Activated B cell treated with CpG ODN at 0.5 μM for 24 hours (primary cell): ENCODE results near the gene PCSK4. TPM values are rescaled to one million over a fixed set of nuclear protein-coding genes. Genes with fewer than 3 reads are reported as not detected.
A peak's percentile ranks its signal among the peaks of the same experiment; 100 is the strongest.

Experiments
- ATAC-seq: fragments of 200-7000 bp; cut with Tn5 transposase; one replicate; pipeline ENCODE4 v1.10.0; 2021; ENCODE audit warnings: low read depth, mild to moderate bottlenecking, moderate library complexity
- CTCF ChIA-PET: fragments of 350-600 bp; sonication (Branson Sonifier 250); formaldehyde crosslinking; loops from one replicate; lab custom pipeline; 2021; ENCODE audit warnings: antibody characterized with exemption; lab: Charles Lee
- POLR2A ChIA-PET: fragments of 350-600 bp; sonication (Branson Sonifier 250); formaldehyde crosslinking; loops from one replicate; lab custom pipeline; 2021; ENCODE audit warnings: antibody characterized with exemption; lab: Charles Lee
- DNase-seq: peaks from one replicate; pipeline ENCODE4 v3.0.0; 2022
- H3K27ac Mint-ChIP-seq: one replicate; pipeline ENCODE4 v1.8.0; 2020; ENCODE audit warnings: mixed read lengths
- H3K27me3 Mint-ChIP-seq: one replicate; pipeline ENCODE4 v1.8.0; 2021; ENCODE audit warnings: mixed read lengths
- H3K36me3 Mint-ChIP-seq: one replicate; pipeline ENCODE4 v1.8.0; 2021; ENCODE audit warnings: low read depth, mixed read lengths
- H3K4me1 Mint-ChIP-seq: one replicate; pipeline ENCODE4 v1.8.0; 2021; ENCODE audit warnings: mixed read lengths
- H3K4me3 Mint-ChIP-seq: one replicate; pipeline ENCODE4 v1.8.0; 2020; ENCODE audit warnings: mild to moderate bottlenecking, mixed read lengths
- H3K9me3 Mint-ChIP-seq: one replicate; pipeline ENCODE4 v1.8.0; 2020; ENCODE audit warnings: mixed read lengths
- CTCF ChIP-seq: fragments of 200-600 bp; IDR thresholded peaks from one replicate; pipeline ENCODE4 v1.8.0; 2022; ENCODE audit warnings: antibody characterized with exemption, mild to moderate bottlenecking
- intact Hi-C: fragments of 100-400 bp; cut with micrococcal nuclease; formaldehyde crosslinking; loops from one replicate; pipeline ENCODE4 v1.15.1; 2024
- total RNA-seq: library from RNA; stranded (reverse); gene quantifications from 2 replicates; pipeline ENCODE4 v1.2.3, GENCODE V29; 2022

Gene PCSK4
- total RNA-seq, 1 donor from 2014 or later: 1.3 TPM

- no peak for TF ChIP-seq CTCF
- ChIA-PET CTCF (no interaction called here), POLR2A (interaction anchor here (1.3 to 1.7 kb wide), 2 partner anchors 145 to 179 kb away, joined by 4 to 7 read pairs; partner anchors contain the start of genes CIRBP and MBD3)
- ATAC-seq (no peak), DNase-seq (no peak)
- H3K4me1 Mint-ChIP-seq: peaks cover 28% of the 10 kb centered on the region
- intact Hi-C loops: no loop called here
- no peak overlapping the region for H3K4me3 Mint-ChIP-seq
- no peak overlapping the region for H3K27ac Mint-ChIP-seq
- peaks cover 44% of the 10 kb centered on the region for H3K27me3 Mint-ChIP-seq
- H3K36me3 Mint-ChIP-seq: no peaks in the 10 kb centered on the region
- H3K9me3 Mint-ChIP-seq: no peaks in the 10 kb centered on the region
Observed at GRCh38 chr19:1447944-1448343, 42.2 kb downstream of the PCSK4 start.

- ChIA-PET POLR2A (no interaction called here), CTCF (no interaction called here)
- intact Hi-C loops: no loop called here
- Mint-ChIP-seq H3K4me3 (no peak overlapping the region), H3K27ac (peak overlapping the region; percentile 35), H3K4me1 (peaks cover 29% of the 10 kb centered on the region), H3K27me3 (peaks cover 39% of the 10 kb centered on the region), H3K9me3 (no peaks in the 10 kb centered on the region), H3K36me3 (peaks cover 4% of the 10 kb centered on the region)
- DNase-seq (no peak), ATAC-seq (no peak)
- TF ChIP-seq CTCF: no peak
Observed at GRCh38 chr19:1447504-1447903, 42.6 kb downstream of the PCSK4 start.

GRCh38 chr19:1446713-1447481 lies 43.3 kb downstream of the PCSK4 start:
- intact Hi-C loops: no loop called here
- peaks cover 10% of the 10 kb centered on the region for H3K36me3 Mint-ChIP-seq
- ChIA-PET CTCF (no interaction called here), POLR2A (no interaction called here)
- DNase-seq (peak; percentile 14), ATAC-seq (no peak)
- no peak for TF ChIP-seq CTCF
- H3K4me3 Mint-ChIP-seq: peak overlapping the region; percentile 15
- H3K27me3 Mint-ChIP-seq: peaks cover 36% of the 10 kb centered on the region
- peaks cover 30% of the 10 kb centered on the region for H3K4me1 Mint-ChIP-seq
- no peak overlapping the region for H3K27ac Mint-ChIP-seq
- no peaks in the 10 kb centered on the region for H3K9me3 Mint-ChIP-seq

- Mint-ChIP-seq H3K9me3 (no peaks in the 10 kb centered on the region), H3K36me3 (peaks cover 18% of the 10 kb centered on the region), H3K27me3 (peaks cover 29% of the 10 kb centered on the region), H3K4me3 (no peak overlapping the region), H3K27ac (no peak overlapping the region), H3K4me1 (peaks cover 30% of the 10 kb centered on the region)
- intact Hi-C loops: loop anchor here (1.0 to 2.0 kb wide), 2 partner anchors 9 to 25 kb away; no protein-coding TSS in a partner anchor
- CTCF ChIA-PET: interaction anchor here (1.1 to 1.8 kb wide), 4 partner anchors 8 to 202 kb away, joined by 3 to 10 read pairs (median 4); no protein-coding TSS in a partner anchor
- peak; percentile 21 for DNase-seq
- no peak for TF ChIP-seq CTCF
- POLR2A ChIA-PET: interaction anchor here (0.6 to 0.8 kb wide), 2 partner anchors 15 to 177 kb away, joined by 3 to 8 read pairs; partner anchors contain the start of gene CIRBP
- ATAC-seq: no peak
Observed at GRCh38 chr19:1445932-1446712, 44.0 kb downstream of the PCSK4 start.
